HG02571 (cell line): ENCODE data around the gene CDK14.

ENCODE experiments used
- ATAC-seq: cut with Tn5 transposase; IDR thresholded peaks from one replicate; pipeline ENCODE4 v1.9.1; 2021; ENCODE audit warnings: mild to moderate bottlenecking, moderate library complexity; ENCODE audit not compliant: unreplicated experiment

CDK14 gene

GRCh38 chr7:91233212-91233611 is 637.1 kb downstream of the CDK14 start:
- ATAC-seq = no peak

GRCh38 chr7:91235211-91235832 is 639.2 kb downstream of the CDK14 start:
- no peak for ATAC-seq

- no peak for ATAC-seq
Measured at GRCh38 chr7:91239171-91239604, 643.1 kb downstream of the CDK14 start.

GRCh38 chr7:91239772-91240171 is 643.7 kb downstream of the CDK14 start:
- no peak for ATAC-seq

- ATAC-seq = no peak
Measured at GRCh38 chr7:91240376-91240941, 644.3 kb downstream of the CDK14 start.

DNA sequence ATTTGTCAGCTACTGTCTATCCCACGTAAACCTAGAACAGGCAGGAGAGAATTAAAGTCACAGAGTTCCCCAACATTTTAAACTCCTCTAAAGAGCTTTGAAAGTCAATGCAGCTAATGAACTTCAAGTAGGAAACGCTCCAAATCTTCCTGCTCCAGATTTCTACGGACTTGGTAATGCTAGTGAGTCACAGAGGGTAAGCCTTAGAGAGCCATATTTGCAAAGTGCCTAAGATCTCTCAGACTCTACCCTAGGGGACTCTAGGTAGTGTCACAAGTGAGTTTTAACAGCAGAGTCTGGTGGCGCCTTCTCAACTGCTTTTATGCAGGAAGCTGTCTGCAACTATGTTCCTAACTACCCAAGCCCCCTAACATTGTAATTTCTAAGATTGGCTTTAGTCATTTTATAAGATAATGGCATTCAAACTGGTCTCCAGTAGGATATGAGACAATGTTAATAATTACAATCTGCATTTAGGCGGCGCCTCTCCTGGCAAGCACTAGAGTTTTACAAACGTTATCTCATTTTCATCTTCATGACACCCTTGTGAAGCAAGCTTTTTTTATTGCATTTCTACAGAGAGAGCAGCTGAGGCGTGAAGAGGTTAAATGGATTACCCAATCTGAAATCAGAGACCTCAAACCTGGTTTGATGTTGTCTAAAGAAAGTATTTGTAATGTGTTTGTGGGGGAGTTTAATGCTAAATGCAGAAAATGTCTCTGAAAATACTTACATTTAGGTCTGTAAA is 646.1 kb downstream of the CDK14 start:
- no peak for ATAC-seq

GRCh38 chr7:91243591-91244301 is 647.6 kb downstream of the CDK14 start:
- no peak for ATAC-seq

- ATAC-seq = no peak
Measured at GRCh38 chr7:91247500-91247899, 651.4 kb downstream of the CDK14 start.

GRCh38 chr7:91248996-91249395 is 652.9 kb downstream of the CDK14 start:
- ATAC-seq = no peak

GRCh38 chr7:91249506-91250233 is 653.5 kb downstream of the CDK14 start:
- no peak for ATAC-seq

DNA sequence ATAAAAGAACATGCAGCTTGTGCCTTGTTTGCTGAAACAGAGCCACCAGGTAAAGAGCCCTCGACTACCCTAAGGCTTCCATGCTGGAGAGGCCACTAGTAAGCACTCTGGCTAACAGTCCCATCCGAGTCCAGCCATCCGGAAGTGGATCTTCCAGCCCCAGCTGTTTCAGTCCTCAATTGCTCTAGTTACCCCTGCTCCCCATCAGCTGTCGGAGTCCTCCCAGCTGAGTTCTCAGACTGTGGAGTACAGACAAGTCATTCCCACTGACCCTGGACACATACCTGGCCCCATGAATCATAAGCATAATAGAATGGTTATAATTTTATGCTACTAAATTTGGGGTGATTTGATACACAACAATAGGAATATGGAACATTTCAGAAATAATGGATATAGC is 654.6 kb downstream of the CDK14 start:
- ATAC-seq = no peak

DNA sequence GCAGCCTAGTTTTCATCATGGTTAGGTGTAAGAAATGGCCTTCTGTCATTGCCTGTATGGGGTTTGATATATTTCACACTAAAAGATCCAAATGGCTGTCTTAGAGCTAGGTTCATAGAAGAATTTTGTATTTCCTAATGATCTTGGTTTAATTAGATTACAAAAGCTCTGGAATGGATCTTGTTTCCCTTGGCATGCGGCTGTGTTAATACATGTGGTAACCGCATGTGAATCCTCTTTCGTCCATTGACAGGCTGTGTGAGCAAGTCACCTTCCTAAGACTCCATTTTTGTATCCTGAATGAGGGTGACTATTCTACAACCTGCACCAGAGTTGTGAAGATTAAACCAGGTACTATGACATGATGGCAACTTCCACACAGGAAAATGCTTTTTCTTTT is 655.8 kb downstream of the CDK14 start:
- ATAC-seq = no peak
